Tongue (tissue), 2 donors: ENCODE measurements around the gene MATN1. TPM values are rescaled to one million over a fixed set of nuclear protein-coding genes. Genes with fewer than 3 reads are reported as not detected.
"Not testable (repeated sequence)": the region's sequence is repeated elsewhere in the genome, so short reads cannot be mapped to it uniquely, and the experiment has no call there.

ENCODE experiments used
- DNase-seq: peaks from one replicate; pipeline ENCODE4 v3.0.0-alpha.2; 2015
- total RNA-seq: library from RNA; depleted of rRNA; stranded (reverse); fragments of >200 nt; gene quantifications from one replicate; pipeline ENCODE4 v1.2.3, GENCODE V29; 2014

Gene MATN1
- total RNA-seq, 1 donor from 2014 or later = not detected

DNA sequence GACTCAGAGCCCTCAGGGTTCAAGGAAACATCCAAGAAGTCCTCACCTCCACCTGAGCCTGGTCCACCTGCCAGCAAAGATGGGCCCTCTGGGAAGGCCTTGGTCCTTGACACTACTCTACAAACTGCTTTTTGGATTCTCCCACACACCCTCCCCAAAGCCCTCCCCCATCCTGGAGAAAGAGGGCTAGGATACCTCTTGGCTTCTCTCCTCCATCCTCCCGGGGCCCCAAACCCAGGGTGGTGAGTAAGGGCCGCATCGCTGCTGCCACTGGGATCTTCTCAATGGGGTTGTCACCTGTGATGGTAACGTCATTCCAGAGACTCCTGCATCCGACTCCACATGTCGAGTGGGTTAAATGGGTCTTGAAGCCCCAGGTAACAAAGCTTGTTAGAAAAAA, 26.6 kb downstream of the MATN1 start:
- DNase-seq = no peak

DNA sequence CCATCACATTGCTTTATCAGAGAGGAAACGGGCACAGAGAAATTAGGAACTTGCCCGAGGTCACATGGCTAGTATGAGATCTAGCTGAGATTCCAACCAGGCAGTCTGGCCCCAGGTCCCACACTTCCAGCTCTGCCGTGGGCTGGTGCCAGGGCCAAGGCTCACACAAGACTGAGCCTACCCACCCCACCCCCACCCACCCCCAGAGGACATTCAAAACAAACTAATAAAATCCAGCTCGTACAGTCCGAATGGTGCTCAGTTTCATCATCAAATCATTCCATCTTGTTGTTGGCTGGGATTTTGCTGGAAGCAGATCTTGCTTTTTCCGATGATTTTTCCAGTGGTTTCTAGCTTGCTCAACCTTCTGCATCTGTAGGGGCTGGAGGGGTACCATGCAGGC, 27.9 kb downstream of the MATN1 start:
- DNase-seq = peak; percentile 48

DNA sequence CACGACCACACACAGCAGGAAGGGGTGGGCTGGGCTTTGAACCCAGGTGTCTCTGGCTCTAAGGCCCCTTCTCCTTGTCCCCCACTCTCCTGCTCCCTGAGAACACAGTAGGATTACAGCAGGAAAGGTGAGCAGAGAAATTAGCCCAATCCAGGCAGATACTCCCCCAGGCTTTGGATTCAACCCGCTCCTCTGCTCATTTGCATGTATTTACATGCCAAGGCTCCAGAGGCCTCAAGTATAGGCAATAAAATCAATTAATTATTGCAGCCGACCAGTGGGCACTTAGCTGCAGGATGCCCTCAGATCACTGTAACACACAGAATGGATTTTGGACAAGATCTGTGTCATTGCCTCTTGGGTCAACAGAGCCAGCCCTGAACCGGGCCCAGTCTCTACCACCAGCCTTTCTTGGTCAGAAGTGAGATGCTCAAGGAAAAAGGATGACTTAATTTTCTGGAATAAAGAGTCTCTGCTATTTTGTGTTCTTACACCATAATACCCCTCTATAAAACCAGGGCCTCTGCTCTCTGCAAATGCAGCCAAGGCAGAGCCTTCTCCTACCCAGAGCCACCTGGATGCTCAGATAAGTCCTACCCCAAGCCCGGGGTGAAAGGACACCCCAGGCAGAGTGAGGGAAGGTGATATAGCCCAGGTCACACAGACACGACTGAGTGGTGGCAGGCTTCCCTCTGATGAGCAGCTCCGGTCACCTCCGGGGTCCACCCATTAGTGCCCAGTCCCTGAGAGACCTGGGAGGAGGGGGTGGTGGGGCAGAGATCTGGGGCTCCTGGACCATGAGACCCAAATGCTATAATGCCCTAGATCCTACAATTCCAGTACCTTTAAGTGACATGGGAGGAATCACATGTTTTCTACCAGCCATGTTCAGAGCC, 28.9 kb downstream of the MATN1 start:
- no peak for DNase-seq

DNA sequence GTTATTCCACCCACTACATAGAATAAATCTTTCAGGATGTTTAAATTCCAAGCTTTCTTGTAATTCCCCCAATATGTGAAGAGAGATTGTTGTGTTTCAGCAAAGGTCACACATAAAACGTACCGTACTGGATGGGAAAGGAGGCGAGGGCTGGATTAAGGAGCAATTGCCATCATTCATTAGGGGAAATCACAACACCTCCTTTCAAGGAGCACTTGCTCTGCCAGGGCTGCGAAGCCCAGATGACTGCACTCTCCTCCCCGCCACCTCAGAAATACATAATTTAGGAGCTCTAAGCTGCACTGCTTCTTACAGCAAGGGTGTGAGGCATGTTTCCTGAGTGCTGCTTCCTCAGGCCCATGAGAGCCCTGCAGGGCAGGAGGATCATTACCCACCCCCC, 29.6 kb downstream of the MATN1 start:
- no peak for DNase-seq

DNA sequence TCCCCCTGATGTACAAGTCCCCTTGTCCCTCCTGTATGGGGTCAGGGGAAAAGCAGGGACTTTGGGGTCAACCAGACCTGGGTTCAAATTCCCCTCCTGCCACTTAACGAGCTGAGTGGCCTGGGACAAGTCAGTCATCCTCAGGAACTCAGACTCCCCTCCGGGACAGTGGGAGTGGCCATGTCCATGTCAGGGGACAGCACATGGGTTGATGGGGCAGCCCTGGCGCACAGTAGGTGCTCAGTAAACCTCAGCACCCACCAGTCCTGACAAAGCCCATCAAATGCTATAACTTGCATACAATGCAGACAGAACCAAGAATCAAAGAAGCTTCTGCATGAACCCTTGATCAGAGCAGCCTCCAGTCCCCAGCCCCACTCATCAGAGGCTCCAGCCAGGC, 30.0 kb downstream of the MATN1 start:
- no peak for DNase-seq

DNA sequence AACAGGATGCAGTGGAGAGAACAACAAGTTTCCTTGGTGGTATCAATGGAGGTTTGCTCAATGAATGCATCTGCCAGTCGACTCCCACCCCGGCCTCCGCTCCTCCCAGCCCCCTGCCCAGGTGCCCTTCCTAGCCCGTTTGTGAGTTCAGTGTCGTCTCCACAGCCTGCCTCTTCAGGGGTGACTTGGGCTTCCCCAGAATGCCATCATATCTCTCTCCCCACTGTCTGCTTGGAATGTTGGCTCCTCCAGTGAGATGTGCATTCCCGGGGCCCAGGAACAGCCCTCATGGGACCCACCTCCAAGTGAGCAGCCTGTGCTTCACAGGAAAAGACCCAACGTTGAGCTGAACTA, 30.5 kb downstream of the MATN1 start:
- no peak for DNase-seq

DNA sequence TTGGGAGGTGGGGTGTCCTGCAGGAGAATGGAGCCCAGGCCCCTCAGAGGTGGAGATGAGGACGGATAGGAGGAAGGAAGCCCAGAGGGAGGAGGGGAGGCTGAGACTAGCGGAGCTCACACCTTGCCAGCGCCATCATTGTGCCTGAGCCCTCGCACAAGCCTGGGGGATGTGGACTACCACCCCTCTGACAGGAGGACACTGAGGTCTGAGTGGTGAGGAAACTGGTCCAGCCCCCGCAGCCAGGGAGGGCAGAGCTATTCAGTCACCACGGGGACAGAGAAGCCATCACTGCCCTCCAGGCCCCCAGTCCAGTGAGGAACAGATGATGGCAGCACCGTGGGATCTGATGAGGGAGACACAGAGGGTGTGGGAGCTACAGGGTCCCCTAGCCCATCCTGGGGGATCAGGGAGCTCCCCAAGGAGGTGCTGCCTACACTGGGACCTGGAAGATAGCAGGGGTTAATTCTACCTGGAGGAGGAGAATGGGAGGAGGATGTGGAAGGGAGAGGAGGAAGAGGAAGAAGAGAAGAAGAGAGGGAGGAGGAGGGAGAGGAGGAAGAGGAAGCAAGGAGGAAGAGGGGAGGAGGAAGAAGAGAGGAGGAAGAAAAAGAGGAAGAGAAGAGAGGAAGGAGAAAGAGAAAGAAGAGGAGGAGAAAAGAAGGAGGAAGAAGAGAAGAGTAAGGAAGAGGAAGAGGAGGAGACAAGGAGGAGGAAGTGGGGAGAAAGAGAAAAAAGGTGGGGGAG, 31.0 kb downstream of the MATN1 start:
- no peak for DNase-seq

DNA sequence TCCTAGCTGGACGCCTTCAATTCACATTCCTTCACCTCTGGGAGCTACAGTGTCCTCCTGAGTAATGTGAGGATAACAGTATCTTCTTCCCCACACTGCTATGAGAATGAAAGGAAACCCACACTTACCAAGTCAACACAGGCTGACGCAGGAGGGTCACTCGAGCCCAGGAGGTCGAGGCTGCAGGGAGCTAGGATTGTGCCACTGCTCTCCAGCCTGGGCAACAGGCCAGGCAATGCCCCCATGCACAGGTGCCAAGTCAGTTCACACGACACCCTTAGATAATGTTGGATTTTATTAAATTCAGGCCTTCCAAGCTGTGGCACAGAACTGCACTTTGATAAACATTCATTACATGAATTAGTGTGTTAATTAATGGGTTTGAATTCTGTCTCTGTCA, 31.9 kb downstream of the MATN1 start:
- no peak for DNase-seq

DNA sequence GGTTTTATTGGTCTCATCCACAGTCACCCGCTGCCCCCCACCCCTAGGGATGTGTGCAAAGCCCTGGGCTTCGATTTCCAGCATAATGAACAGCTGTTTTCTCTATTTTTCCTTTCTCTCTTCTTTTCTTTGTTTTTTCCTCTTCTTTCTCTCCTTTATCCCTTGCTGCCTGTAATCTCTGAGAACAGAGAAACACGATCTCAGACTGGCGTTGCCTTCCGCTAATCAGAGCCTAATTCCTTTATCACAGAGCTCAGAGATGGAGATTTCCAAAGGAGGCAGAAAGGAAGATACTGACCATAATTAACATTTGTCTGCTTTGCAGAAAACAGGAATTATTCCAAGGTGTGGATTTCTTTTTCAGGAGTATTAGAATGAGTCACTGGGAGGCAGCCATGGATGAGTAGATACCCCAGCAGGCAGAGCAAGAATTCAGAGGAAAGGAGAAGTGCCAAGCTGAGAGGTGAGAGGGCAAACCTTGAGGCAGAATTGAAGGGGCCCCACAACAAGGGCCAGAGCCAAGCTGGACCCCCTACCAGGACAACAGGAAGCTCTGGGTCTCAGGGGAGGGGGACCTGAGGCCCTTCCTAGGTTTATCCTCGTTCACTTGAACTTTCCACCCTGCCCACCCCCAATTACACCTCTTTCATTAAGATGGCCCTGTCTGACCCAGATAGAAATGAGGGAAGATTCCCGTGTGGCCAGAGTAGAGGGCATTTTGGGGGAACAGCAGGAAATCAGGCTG, 33.3 kb downstream of the MATN1 start:
- DNase-seq = no peak

DNA sequence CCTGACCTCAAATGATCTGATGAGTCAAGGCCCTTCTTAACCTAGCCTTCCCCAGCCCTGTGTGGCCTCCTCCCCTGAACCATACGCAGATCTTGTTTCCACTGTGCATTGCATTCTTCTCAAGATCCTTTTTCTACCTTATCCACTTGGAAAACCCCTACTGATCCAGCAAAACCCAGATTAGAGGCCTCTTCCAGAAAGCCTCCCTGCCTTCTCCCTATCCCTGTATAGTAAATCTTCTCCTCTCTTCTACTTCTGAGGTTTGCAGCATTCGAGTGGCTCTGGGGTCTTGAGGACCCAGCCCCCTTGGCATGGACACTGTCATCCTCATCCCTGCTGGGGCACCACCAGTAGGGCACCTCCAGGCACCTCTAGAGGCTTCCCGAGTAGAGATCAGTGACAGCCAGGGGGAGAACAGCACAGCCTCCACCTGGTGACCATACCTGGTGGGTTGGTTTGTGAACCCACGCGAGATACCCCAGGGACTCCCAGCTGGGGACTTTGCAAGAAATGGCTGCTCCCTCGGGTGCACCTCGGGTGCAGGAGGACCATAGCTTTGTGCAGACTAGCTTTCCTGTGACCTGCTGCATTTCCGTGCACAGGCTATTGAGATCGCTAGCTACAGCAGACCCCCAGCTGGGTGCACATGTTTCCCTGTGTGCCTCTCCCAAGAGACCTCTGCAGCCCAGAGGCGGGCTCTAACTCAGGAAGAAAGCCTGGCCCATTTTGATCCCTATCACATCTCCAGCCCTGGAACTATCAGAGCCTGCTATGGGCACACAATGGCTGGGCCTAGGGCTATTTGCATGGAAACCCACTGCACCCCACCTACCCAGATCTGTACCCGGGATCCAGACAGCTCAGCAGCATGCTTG, 34.2 kb downstream of the MATN1 start:
- DNase-seq = no peak

DNA sequence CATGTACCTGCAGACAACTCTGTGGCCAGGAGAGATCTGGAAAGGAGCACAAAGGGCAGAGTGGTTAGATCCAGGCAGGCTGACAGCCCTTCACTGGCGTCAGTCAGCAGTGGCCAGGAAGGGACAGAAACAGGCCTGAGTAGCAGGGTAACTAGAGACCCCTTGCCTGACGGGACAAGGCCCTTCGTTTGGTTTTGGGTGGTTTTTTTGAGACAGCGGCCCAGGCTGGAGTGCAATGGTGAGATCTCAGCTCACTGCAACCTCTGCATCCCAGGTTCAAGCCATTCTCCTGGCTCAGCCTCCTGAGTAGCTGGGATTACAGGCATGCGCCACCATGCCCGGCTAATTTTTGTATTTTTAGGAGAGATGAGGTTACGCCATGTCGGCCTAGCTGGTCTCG, 34.9 kb downstream of the MATN1 start:
- not testable (repeated sequence) for DNase-seq

DNA sequence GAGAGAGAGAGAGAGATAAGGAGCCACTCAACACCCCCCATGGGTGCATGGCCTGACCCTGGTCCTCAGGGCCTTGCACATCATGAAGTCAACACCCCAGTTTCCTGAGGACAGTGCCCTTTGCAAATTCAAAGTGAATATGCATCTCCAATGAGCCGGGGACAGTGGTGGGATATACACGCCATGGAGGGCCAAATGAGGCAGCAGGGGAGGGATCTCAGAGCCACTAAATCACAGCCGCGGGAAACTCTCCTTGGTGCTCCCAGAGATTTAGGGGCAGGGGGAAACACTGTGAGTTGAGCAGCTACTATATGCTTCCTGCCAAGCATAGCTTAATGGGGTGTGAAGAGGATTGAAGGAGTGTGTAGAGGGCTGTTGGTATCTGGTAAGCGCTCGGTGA, 35.5 kb downstream of the MATN1 start:
- DNase-seq = no peak

DNA sequence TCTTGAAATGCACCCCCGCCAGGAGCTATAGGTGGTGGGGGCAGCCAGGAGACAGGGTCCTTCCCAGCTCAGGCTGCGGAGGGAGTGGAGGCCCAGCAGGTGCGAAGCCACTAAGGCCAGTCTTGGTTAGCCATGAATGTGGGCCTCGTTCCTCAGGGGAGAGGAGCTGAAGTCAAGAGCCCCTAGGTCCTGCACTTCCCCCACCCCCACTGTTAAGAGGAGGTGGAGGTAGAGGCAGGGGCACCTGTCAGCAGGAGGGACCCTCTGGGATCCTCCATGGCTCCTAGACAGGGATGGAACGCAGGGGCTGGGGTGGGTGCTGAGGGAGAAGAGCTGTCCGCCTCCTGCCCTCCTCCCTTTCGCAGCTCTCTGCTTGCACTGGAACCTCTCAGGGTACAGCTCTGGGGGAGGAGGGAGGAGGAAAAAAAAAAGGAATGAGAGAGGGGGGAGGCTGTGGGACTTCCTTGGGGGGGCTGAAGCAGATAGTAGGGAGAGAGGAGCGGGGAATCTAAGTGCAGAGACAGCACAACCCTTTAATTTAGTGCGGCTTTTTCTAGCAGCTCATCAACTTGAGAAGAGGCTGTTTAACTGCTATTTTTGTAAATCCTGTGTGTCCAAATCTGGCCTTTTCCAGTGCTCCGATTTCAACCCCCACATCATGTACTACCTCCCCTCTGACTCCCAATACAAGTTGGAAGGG, 37.0 kb downstream of the MATN1 start:
- no peak for DNase-seq

DNA sequence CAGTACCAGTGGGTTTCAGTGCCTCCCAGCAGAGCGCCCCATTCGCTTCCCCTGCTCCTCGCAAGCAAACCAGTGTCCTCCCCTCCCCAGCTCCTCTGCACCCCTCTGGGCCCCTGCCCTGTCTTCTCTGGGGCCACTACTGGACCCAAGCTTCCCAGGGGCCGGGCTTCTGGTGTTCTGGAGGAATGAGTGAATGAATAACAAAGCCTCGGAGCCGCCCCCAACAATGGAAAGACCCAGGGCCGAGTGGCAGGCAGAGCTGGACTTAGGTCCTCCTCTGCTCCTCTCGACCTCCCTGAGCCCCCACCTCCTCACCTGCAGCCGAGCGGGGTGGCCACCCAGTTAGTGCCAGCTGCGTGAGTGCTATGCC, 37.6 kb downstream of the MATN1 start:
- no peak for DNase-seq

DNA sequence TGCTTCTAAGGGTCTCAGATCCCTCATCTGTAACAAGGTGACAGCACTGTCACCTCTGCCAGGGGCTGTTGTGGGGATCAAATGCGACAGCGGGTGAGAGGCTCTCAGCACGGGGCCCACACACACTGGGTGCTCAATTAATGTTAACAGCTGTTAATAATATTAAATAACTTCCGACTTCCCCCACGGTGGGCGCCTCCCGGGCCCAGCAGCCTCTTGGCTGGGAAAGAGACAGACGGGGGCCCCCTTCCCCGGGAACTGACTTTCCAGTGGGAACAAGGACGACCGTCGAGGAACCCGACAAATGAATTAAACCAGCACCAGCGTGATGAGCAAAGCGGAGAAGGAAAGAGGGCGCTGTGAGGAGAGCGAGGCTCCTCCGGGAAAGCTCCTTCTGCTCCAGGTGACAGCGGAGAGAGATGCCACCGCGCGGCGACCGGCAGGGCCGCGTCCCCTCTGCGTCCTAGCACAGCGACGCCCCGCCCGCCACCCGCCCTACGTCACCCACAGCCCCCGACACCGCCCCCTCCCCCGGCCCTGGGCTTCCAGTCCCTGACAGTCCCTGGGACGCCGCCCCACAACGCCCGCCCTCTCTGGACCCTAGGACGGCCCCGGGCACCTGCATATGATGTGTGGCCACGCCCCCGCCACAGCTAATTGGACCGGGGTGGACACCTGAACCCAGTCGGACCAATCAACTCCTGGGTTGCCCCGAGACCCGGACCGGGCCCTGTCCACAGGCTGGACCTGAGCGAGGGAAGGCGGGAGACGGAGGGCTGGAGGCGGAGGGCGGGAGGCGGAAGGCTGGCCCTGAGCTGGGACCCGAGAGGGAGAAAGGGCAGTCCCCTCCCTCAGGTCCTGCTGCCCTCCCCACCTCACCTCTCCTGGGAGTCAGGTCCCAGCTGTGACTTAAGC, 38.2 kb downstream of the MATN1 start:
- DNase-seq = no peak

DNA sequence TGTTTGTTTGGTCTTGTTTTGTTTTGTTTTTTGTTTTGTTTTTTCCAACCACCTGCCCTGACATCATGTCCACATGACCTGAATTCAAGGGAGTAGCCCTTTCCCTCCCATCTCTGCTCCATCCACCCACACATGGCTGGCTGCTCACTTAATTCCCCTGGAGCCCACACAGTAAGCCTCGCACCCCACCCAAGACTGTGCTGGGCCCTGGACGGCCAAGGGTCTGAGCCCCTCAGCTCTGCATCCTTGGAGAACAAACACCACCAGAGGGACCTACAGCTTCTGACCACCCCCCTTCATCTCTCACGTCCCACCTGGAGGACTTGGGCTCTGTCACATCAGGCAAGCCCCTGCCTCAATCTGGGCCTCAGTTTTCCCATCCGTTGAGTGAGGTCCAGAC, 39.1 kb downstream of the MATN1 start:
- no peak for DNase-seq

DNA sequence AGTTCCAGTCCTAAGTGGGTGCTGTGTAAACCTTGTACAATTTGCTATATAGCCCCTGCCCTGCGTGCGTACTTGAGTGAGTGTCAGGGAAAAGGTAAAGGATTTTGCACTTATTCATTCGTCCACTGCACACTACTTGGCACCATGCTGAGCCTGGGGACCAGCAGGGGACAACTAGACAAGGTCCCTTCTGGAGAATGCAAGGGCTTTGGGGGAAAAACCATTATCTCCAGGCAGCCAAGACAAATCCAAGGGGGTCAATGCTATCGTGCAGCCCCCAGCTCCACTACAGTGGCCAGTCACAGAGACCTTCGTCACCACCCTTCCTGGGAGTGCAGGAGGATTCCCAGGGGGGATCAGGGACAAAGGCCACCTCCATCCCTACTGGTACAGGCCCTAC, 39.7 kb downstream of the MATN1 start:
- DNase-seq = no peak

DNA sequence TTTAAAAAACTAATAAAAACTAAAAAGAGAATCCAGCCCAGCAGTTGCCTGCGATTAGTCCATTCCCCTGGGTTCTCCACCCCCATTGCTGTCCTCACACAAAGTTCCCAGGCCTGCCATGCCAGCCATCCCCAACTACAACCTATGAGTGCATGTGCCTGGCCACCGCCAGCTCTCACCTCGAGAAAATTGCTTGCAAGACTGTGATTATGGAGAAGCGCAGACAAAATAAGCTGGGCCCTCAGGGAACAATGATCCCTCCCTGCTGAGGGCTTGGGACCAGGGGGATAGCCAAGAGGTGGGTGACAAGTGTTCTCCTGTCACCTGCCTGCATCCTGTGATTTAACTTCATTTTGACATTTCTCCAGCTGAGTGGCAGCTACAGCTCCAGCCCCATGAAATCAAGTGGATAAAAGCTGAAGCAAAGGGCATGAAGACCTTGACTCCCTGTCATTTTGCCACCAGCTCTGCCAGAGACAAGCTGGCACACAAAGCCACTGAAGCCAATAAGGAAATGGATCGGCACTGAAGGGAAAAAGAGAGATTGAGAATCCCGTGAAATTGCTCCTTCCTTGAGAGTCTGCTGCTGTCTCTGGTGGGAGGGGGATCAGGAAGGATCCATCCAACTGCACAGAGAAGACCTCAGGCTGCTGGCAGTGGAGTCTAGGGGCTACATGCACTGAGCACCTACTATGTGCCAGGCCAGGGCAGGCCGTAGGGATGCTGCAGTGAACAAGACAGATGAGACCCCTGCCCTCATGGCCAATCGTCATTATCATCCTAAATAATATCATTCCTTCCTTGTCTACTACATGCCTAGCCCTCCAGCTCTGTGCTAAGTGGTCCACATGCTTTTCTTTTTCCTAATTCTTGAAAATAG, 40.7 kb downstream of the MATN1 start:
- DNase-seq = no peak

DNA sequence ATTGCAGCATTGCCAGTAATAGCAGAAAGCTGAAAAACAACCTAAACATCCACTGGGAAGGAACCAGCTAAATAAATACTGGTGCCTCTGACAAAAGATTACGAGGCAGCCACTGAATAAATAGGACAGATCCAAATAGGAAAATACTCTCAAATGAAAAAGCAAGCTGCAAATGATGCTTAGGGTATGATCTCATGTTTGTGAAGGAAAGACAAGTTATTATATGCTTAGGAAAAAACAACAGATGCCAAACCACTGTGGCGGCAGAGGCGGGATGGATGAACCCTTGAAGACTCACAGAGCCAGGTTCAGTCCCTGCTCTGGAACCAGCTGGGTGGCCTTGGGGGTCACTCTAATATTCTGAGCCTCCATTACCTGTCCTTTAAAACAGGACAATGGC, 41.6 kb downstream of the MATN1 start:
- no peak for DNase-seq
